Colonic mucosa (tissue), 4 donors: Measurements from ENCODE around the gene PLAGL2. TPM values are rescaled to one million over a fixed set of nuclear protein-coding genes. Genes with fewer than 3 reads are reported as not detected.
A peak's percentile ranks its signal among the peaks of the same experiment; 100 is the strongest.

ENCODE experiments used
- DNase-seq: peaks from one replicate; pipeline ENCODE4 v3.0.0-alpha.2; 2020
- H3K27ac ChIP-seq: fragments of 200-600 bp; one replicate; pipeline ENCODE4 v1.8.0; 2021
- H3K27me3 ChIP-seq: fragments of 200-600 bp; one replicate; pipeline ENCODE4 v1.8.0; 2021
- H3K36me3 ChIP-seq: fragments of 200-600 bp; one replicate; pipeline ENCODE4 v1.8.0; 2021
- H3K4me1 ChIP-seq: fragments of 200-600 bp; one replicate; pipeline ENCODE4 v1.8.0; 2021; ENCODE audit warnings: mild to moderate bottlenecking
- H3K4me3 ChIP-seq: fragments of 200-600 bp; one replicate; pipeline ENCODE4 v1.8.0; 2021
- H3K9ac ChIP-seq, 2 donors: one replicate each; pipeline ENCODE4 v1.7.0; 2013; ENCODE audit warnings: control low read depth in 2 of 2, low read depth in 2 of 2, low read length in 2 of 2
- H3K9me3 ChIP-seq: fragments of 200-600 bp; one replicate; pipeline ENCODE4 v1.8.0; 2021
- intact Hi-C: fragments of 100-400 bp; cut with DNase I; formaldehyde crosslinking; loops from one replicate; pipeline ENCODE4 v1.14.1; 2022
- total RNA-seq, 2 donors: library from RNA; stranded (reverse); fragmentation: NEBNext Ultra II Directional in 1 of 2; extraction: Animal tissue kit (Norgen Biotek cat#: 25700) in 1 of 2; gene quantifications; one replicate each; pipeline ENCODE4 v1.2.1, GENCODE V29; 2021
- TF ChIP-seq, protein P1 (sequence below): fragments of 200-600 bp; IDR thresholded peaks from one replicate; pipeline ENCODE4 v1.8.0; 2022; ENCODE audit warnings: antibody characterized with exemption, mild to moderate bottlenecking
- donor health status: healthy.
- donor health status: DM: no; HTN: no; CAD: no.
- donor health status: DM: no; HTN: no; CAD: no.

The PLAGL2 gene
- total RNA-seq, 2 donors from 2014 or later: 17.7 to 18.6 TPM

DNA sequence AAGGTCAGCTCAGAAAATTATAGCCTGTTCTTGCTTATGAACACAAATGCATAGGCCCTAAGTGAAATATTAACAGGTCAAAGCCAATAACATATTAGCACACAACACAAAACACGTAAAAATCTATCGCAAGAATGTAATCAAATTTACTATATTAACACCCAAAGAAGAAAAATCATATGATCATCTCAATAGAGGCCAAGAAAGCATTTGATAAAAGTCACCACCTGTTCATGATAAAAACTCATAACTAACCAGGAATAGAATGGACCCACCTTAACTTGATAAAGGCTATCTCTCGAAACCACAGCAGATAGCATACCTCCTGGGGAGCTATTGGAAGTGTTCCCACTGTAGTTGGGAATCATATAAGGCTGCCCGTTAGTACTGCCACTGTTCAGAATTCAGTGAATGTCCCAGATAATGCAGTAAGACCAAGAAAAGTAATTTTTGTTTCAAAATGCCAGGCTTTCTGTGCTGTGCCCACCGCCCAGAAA lies 21.8 kb upstream of the PLAGL2 start:
- Histone ChIP-seq H3K36me3 (no peaks in the 10 kb centered on the region), H3K9me3 (no peaks in the 10 kb centered on the region), H3K27me3 (no peaks in the 10 kb centered on the region), H3K4me1 (peaks cover 15% of the 10 kb centered on the region), H3K9ac (peak overlapping the region in 1 of 2 donors; percentile 94), H3K27ac (no peak overlapping the region), H3K4me3 (no peak overlapping the region)
- intact Hi-C loops: no loop called here
- TF ChIP-seq, protein P1, sequence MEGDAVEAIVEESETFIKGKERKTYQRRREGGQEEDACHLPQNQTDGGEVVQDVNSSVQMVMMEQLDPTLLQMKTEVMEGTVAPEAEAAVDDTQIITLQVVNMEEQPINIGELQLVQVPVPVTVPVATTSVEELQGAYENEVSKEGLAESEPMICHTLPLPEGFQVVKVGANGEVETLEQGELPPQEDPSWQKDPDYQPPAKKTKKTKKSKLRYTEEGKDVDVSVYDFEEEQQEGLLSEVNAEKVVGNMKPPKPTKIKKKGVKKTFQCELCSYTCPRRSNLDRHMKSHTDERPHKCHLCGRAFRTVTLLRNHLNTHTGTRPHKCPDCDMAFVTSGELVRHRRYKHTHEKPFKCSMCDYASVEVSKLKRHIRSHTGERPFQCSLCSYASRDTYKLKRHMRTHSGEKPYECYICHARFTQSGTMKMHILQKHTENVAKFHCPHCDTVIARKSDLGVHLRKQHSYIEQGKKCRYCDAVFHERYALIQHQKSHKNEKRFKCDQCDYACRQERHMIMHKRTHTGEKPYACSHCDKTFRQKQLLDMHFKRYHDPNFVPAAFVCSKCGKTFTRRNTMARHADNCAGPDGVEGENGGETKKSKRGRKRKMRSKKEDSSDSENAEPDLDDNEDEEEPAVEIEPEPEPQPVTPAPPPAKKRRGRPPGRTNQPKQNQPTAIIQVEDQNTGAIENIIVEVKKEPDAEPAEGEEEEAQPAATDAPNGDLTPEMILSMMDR: no peak
- no peak for DNase-seq

DNA sequence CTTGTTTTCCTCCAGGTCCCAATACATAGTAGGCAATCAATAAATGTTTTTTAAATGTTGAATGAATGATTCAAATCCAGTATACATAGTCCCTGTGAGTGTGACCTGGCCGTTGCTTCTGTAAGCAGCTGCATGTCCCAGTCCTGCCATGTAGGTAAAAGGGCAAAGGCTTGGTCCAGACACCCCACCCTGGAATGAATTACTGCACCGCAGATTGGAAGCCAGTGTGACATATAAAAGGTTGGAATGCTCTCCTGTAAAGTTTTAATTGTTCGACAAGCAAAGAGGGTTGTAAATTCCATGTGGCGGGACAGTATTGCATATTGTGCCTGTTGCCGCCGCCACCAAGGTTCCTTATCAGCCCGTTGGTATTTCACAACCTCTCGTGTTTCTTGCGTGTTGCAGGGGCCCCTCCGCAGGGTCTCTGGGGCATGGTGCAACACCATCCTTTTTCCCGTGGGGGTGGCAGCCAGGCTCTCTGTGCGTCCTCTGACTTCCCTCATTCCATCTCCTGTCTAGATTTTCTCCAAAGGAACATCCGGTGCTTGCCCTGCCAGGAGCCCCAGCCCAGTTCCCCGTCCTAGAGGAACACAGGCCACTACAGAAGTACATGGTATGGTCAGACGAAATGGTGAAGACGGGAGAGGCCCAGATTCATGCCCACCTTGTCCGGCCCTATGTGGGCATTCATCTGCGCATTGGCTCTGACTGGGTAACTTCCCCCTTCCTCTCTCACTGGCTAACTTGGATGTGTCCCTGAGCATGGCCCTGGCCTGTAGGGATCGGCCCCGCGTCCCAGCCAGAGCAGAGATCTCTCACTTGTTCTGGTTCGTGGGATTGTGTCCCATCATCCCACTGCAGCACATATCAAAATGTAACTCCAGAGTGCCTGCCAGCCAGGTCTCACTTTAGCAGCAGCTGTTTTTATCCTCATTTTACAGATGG lies 20.5 kb upstream of the PLAGL2 start:
- Histone ChIP-seq H3K27me3 (no peaks in the 10 kb centered on the region), H3K4me1 (peaks cover 15% of the 10 kb centered on the region), H3K36me3 (no peaks in the 10 kb centered on the region)

DNA sequence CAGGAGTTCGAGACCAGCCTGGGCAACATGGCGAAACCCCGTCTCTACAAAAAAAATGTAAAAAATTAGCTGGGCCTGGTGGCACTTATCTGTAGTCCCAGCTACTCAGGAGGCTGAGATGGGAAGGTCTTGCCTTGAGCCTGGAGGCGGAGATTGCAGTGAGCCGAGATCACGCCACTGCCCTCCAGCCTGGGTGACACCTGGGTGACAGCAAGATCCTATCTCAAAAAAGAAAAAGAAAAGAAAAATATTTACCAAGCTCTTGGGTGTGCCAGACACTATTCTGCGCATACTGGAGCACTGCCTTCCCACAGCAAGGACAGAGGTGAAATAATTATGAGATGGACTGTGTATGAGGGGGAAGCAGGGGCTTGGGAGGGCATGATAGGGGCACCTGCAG lies 19.8 kb upstream of the PLAGL2 start:
- Histone ChIP-seq H3K9me3 (no peaks in the 10 kb centered on the region), H3K27ac (peak overlapping the region; percentile 89), H3K9ac (peak overlapping the region in 1 of 2 donors; percentile 94), H3K4me1 (peaks cover 15% of the 10 kb centered on the region), H3K36me3 (no peaks in the 10 kb centered on the region), H3K27me3 (no peaks in the 10 kb centered on the region), H3K4me3 (no peak overlapping the region)
- intact Hi-C loops: no loop called here
- TF ChIP-seq, protein P1: no peak
- peak; percentile 48 for DNase-seq

More for the DNA sequence above, 20.5 kb upstream of the PLAGL2 start:
- Histone ChIP-seq H3K9me3 (no peaks in the 10 kb centered on the region), H3K9ac (peak overlapping the region; percentile 47 to 94), H3K27ac (peak overlapping the region; percentile 89), H3K4me3 (no peak overlapping the region)
- peak; percentile 90 for DNase-seq
- TF ChIP-seq, protein P1: no peak
- intact Hi-C loops: no loop called here

DNA sequence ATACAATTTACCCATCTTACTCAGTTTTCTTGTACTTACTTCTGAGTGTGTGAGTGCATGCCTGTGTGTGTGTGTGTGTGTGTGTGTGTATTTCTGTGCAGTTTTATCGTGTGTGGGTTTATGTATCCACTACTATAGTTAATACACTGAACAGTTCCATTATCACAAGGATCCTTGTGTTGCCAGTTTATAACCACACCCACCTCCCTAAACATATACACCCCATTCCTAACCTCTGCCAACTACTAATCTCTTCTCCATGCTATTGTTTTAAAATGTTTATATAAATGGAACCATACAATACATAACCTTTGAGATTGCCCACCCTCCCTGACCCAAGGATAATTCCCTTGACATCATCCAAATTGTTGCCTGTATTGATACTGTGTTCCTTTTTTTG lies 18.8 kb upstream of the PLAGL2 start:
- peaks cover 15% of the 10 kb centered on the region for H3K4me1 ChIP-seq
- no peaks in the 10 kb centered on the region for H3K27me3 ChIP-seq
- no peaks in the 10 kb centered on the region for H3K9me3 ChIP-seq
- H3K9ac ChIP-seq: peak overlapping the region in 1 of 2 donors; percentile 56
- H3K4me3 ChIP-seq: no peak overlapping the region
- no peaks in the 10 kb centered on the region for H3K36me3 ChIP-seq
- peak overlapping the region; percentile 89 for H3K27ac ChIP-seq
- intact Hi-C loops: no loop called here
- DNase-seq: no peak
- TF ChIP-seq, protein P1: no peak

DNA sequence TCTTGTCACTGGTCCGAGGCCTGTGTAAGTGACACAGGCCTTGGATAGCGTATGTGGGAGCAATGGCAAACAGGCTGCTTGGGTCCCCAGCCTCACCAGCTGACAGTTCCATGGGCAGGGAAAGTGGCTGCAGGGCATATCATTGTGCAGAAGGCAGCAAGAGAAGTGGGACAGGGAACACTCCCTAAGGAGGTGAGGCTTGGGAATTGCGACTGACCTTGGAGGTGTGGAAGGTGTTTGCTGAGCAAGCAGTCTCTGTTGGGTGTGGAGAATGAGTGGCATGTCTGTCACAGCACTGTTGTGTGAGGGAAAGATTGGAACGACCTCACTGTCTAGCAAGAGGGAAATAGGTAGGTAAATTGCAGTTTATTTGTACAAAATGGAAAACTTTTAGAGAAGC lies 16.9 kb upstream of the PLAGL2 start:
- Histone ChIP-seq H3K27ac (peak overlapping the region; percentile 26), H3K27me3 (no peaks in the 10 kb centered on the region), H3K9ac (peak overlapping the region; percentile 47 to 64), H3K36me3 (no peaks in the 10 kb centered on the region), H3K9me3 (no peaks in the 10 kb centered on the region), H3K4me3 (no peak overlapping the region), H3K4me1 (peaks cover 11% of the 10 kb centered on the region)
- DNase-seq: peak; percentile 77
- intact Hi-C loops: no loop called here
- TF ChIP-seq, protein P1: no peak
